Spleen (tissue), 7 donors: ENCODE results near the gene COLEC12.

Experiments
- CTCF ChIP-seq, 11 experiments: fragments of 200-600 bp in 7 of 11; fragments of 450-650 bp in 4 of 11; sonication (generic) in 4 of 11; IDR thresholded peaks in 8 of 11; conservative IDR thresholded peaks in 3 of 11; 1 replicate in 7 of 11; 2 replicates in 4 of 11; pipeline versions ENCODE4 v1.4.0 to v1.8.0; 2016 to 2021; ENCODE audit warnings: antibody characterized with exemption in 11 of 11, inconsistent platforms in 4 of 11, mild to moderate bottlenecking in 1 of 11
- POLR2A ChIP-seq, 3 donors: fragments of 450-650 bp; IDR thresholded peaks; one replicate each; pipeline ENCODE4 v1.5.1; 2017; ENCODE audit warnings: antibody characterized with exemption in 3 of 3, mild to moderate bottlenecking in 1 of 3
- donor health status: DM: no; HTN: no; CAD: no; lungs with moderate emphysema.
- donor health status: DM: no; HTN: no; CAD: no.
- donor health status: DM: no; HTN: no; CAD: no.

DNA sequence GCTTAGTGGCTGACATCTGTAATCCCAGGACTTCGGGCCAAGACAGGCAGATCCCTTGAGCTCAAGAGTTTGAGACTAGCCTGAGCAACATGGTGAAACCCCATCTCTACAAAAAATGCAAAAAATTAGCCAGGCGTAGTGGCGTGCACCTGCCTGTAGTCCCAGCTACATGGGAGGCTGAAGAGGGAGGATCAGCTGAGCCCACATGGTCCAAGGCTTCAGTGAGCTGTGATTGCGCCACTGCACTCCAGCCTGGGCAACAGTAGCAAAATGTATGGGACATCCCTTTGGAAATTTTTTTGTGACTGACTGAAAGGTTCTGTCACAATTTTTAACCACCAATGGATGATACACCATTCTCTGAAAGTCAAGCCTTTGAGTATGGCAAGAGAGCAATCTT lies 6.3 kb upstream of the COLEC12 start:
- TF ChIP-seq CTCF (IDR thresholded peaks at IDR 0.05 in 8 of 11, conservative IDR thresholded peaks at IDR 0.05 in 3 of 11): no peak
- no peak for TF ChIP-seq POLR2A (IDR thresholded peaks at IDR 0.05)
